DOHH2 (cell line): ENCODE data around the gene FZR1.

ENCODE experiments used
- EZH2phosphoT487 ChIP-seq: fragments of 200-600 bp; sonication (generic); IDR thresholded peaks from 2 replicates; pipeline ENCODE4 v1.6.1; 2017; ENCODE audit warnings: borderline replicate concordance, mild to moderate bottlenecking, antibody characterized with exemption, low read length, moderate library complexity, mixed read lengths
- TF ChIP-seq, protein P1 (sequence below): fragments of 200-600 bp; sonication (generic); IDR thresholded peaks from one replicate; pipeline ENCODE4 v1.5.1; 2014; ENCODE audit warnings: antibody characterized with exemption, mild to moderate bottlenecking, low read depth, low read length; ENCODE audit not compliant: poor library complexity, severe bottlenecking

DNA sequence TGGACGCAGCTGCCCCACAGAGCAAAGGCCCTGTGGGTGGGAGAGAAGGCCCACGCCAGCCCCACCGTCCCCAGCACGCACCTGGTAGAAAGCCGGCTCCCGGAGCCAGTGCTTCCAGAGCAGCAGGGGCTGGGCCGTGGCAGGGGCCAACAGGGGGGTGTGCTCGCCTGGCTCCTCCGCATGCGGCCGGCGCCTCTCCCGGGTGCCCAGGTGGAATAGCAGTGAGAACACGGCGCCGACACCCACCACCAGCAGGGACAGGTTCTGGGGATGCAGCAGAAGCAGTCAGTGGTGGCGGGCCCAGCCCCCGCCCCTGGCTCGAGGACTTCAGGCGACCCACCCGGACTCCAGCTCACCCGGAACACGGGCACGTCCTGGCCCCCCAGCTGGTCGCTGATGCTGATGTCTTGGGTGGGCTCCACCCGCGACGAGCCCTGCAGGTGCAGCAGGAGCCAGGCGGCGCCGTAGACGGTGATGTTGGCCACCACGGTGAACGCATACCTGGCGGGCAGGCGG, 41.7 kb downstream of the FZR1 start:
- TF ChIP-seq, protein P1, sequence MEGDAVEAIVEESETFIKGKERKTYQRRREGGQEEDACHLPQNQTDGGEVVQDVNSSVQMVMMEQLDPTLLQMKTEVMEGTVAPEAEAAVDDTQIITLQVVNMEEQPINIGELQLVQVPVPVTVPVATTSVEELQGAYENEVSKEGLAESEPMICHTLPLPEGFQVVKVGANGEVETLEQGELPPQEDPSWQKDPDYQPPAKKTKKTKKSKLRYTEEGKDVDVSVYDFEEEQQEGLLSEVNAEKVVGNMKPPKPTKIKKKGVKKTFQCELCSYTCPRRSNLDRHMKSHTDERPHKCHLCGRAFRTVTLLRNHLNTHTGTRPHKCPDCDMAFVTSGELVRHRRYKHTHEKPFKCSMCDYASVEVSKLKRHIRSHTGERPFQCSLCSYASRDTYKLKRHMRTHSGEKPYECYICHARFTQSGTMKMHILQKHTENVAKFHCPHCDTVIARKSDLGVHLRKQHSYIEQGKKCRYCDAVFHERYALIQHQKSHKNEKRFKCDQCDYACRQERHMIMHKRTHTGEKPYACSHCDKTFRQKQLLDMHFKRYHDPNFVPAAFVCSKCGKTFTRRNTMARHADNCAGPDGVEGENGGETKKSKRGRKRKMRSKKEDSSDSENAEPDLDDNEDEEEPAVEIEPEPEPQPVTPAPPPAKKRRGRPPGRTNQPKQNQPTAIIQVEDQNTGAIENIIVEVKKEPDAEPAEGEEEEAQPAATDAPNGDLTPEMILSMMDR, result peak; percentile 29
- TF ChIP-seq EZH2phosphoT487, result no peak
